SHP77 (cell line): Measurements from ENCODE around the gene CNST.
"Not testable (repeated sequence)": the region's sequence is repeated elsewhere in the genome, so short reads cannot be mapped to it uniquely, and the experiment has no call there.

Experiments
- DNase-seq, 2 experiments: peaks; one replicate each; lab custom pipeline; 2025; lab: John Stamatoyannopoulos, UW

CNST gene

GRCh38 chr1:246583056-246583440 lies 16.8 kb downstream of the CNST start:
- no peak for DNase-seq

GRCh38 chr1:246583448-246584185 lies 17.4 kb downstream of the CNST start:
- DNase-seq = no peak

DNA sequence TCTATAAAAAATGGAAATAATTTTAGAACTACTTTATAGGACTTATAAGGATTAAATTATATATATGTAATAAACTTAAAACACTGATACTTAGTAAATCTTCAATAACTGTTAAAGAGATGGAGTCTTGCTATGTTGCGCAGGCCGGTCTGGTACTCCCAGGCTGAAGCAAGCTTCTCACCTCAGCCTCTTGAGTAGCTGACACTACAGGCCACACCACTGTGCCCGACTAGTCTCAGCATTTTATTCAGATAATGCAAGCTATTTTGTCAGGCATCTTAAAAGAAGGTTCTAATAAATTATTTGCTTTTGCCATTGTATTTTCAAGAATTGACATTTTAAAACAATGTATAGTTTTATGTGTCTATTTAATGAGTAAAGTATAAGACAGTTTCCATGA lies 20.8 kb downstream of the CNST start:
- no peak for DNase-seq

GRCh38 chr1:246587606-246588005 lies 21.4 kb downstream of the CNST start:
- DNase-seq = no peak

GRCh38 chr1:246588159-246588721 lies 22.0 kb downstream of the CNST start:
- no peak for DNase-seq

DNA sequence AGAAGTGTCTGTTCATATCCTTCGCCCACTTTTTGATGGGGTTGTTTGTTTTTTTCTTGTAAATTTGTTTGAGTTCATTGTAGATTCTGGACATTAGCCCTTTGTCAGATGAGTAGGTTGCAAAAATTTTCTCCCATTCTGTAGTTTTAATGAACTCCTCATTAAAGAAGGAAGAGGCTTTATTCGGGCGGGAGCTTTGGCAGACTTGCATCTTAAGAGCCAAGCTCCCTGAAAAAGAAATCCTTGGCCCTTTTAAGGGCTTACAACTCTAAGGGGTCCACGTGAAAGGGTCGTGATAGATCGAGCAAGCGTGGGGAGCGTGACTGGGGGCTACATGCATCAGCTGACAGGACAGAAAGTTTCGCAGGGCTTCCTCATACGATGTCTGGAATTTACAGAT lies 23.7 kb downstream of the CNST start:
- not testable (repeated sequence) for DNase-seq

DNA sequence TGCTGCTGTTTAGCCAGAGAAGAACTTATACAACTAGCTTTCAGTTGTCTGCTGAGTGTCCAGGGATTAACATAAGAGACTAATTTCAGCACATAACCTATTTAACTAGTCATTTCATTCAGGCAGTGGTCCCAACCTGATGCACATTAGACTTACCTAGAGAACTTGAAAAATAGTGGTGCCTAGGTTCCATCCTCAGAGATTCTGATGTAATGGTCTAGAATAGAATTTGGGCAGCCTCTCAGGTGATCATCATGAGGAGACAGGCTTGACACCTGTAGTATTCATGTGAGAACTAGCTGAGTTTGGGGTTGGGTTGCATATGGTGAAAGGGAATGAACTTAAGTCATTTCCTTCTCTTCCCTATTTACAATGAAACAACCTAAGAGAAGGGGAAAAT lies 24.8 kb downstream of the CNST start:
- DNase-seq = no peak

DNA sequence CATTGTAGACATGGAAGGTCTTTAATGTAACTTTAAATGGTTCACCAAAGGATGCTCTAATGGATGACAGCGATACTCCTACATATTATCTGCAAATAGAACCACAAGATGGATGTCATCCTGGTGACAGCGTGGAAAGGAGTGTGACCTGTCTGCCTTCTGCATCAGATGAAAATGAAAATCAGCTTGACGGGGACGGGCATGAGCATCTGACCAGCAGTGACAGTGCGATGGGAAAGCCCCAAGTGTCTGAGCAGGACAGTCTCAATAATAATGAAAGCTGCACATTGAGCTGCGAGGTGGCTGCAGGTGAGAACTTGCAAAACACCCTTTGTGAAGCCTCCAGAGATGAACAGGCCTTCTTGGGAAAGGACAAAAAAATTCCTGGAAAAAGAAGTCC lies 25.2 kb downstream of the CNST start:
- DNase-seq = no peak

GRCh38 chr1:246591958-246592357 lies 25.7 kb downstream of the CNST start:
- DNase-seq = no peak

GRCh38 chr1:246592695-246593094 lies 26.4 kb downstream of the CNST start:
- no peak for DNase-seq

DNA sequence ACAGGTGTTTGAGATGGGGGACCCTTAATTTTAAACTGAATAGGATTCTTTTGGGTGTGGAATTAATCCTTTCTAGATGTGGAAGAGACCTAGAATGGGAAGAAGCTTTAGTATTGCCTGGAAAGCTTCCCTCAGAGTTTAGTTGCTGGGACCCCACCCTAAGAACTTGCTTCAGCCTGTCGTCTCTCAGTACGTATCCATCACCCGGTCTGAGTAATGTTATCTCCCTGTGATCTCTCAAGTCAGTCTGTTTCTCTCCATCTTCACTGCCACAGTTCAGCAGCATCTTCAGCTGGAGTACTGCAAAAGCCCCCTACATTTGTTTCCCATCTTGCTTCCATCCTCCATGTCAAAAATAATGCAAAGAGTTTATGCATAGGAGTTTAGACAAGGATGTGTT lies 28.9 kb downstream of the CNST start:
- DNase-seq = no peak

DNA sequence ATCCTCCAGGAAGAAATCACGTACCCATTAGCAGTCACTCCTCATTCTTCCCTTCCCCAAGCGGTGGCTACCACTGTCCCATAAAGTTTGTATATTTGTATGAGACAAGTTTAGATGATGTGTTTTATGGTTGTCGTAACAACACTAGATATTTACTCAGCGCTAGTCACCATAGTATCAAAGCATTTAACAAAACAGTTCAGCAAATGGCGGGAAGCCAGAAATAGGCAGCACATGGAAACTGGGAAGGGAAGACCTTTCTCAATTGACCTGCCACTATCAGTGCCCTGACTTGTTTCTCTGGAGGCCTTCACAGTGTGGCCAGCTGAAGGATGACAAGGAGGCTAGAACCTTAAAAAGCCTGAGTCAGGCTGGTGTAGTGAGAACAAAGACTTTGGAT lies 31.1 kb downstream of the CNST start:
- no peak for DNase-seq

DNA sequence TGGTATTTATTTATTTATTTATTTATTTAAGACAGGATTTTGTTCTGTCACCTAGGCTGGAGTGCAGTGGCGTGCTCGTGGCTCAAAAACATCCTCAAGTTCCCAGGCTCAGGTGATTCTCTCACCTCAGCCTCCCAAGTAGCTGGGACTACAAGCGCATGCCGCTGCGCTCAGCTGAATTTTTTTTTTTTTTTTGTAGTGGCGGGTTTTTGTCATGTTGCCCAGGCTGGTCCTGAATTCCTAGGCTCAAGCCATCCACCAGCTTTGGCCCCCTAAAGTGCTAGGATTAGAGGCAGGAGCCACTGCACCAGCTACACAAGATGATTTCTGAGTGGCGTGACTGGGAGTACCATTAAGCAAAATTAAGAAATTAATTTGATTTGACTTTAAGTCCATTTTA lies 31.7 kb downstream of the CNST start:
- DNase-seq = no peak

- no peak for DNase-seq
These were observed 33.1 kb downstream of the CNST start for GRCh38 chr1:246599315-246599714.

- no peak for DNase-seq
These were observed 34.3 kb downstream of the CNST start for GRCh38 chr1:246600579-246600978.

GRCh38 chr1:246602194-246602593 lies 35.9 kb downstream of the CNST start:
- DNase-seq = no peak

GRCh38 chr1:246605231-246605630 lies 39.0 kb downstream of the CNST start:
- not testable (repeated sequence) for DNase-seq

GRCh38 chr1:246607462-246607861 lies 41.2 kb downstream of the CNST start:
- peak; percentile 89 to 94 for DNase-seq

GRCh38 chr1:246608616-246609376 lies 42.5 kb downstream of the CNST start:
- peak; percentile 49 to 73 for DNase-seq

GRCh38 chr1:246609632-246610031 lies 43.4 kb downstream of the CNST start:
- DNase-seq = no peak

DNA sequence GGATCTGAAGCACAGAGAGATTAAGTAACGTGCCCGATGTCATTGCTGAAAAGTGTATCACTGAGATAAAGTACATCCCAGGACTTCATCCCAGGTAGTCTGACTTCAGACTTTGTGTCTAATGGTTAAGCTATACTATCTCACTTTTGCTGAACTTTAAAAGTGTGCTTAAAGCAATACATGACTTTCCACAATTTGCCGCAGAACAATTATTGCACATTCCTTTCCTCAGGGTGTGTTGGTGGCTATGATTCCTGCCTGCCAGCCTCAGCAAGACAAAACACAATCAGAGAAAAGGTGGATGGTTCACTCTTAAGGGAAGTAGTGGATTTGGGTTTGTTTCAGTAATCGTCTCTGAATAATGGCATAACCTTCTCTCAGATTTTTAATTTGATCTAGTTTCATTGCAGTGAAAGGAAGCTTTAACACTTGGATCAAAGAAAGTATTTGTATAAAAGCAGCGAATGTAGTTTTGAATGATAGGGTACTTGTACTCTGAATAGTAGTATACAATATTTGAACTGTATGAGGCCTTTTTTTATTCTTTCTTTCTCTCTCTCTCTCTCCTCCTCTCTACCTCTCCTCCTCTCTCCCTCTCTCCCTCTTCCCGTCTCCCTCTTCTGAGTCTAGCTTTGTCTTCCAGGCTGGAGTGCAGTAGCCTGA lies 47.0 kb downstream of the CNST start:
- no peak for DNase-seq

- DNase-seq = no peak
These were observed 50.9 kb downstream of the CNST start for GRCh38 chr1:246617156-246617555.

DNA sequence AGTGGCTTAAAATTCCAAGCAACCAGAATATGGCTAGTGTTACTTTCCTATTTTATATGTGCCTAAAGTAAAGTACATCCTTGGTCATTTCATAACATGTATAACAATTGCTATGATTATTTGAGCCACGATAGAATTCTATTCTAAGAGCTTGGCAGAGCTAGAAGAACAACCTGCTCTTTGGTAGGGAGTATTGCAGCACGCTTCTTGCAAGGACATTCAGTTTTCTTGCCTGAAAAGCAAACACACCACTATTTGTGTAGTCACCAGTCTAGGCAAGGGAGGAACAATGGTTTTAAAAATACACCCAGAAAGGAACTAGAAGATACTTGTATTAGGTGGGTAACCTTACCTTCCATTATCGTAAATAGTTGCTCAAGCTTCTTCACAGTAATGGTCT lies 51.5 kb downstream of the CNST start:
- no peak for DNase-seq
